Peyer's patch (tissue), 4 donors: ENCODE results near the gene DERL3. TPM values are rescaled to one million over a fixed set of nuclear protein-coding genes. Genes with fewer than 3 reads are reported as not detected.

Source experiments
- DNase-seq, 3 donors: peaks; one replicate each; pipeline ENCODE4 v3.0.0-alpha.2; 2017 to 2019
- H3K27ac ChIP-seq, 4 donors: fragments of 200-600 bp; sonication (generic); one replicate each; pipeline ENCODE4 v1.5.1; 2016 to 2019
- H3K27me3 ChIP-seq, 2 donors: fragments of 200-600 bp; sonication (generic); one replicate each; pipeline ENCODE4 v1.5.1; 2019
- H3K36me3 ChIP-seq, 3 donors: fragments of 200-600 bp; sonication (generic); one replicate each; pipeline ENCODE4 v1.5.1; 2016 to 2019
- H3K4me1 ChIP-seq, 4 donors: fragments of 200-600 bp; sonication (generic); one replicate each; pipeline ENCODE4 v1.5.1; 2016 to 2019
- H3K4me3 ChIP-seq, 4 donors: fragments of 200-600 bp; sonication (generic); 1 replicate in 3 of 4; 2 replicates in 1 of 4; pipeline ENCODE4 v1.5.1; 2016 to 2019; ENCODE audit warnings: mild to moderate bottlenecking in 1 of 4
- H3K9me3 ChIP-seq, 4 donors: fragments of 200-600 bp; sonication (generic); one replicate each; pipeline ENCODE4 v1.5.1; 2016 to 2019; ENCODE audit warnings: mild to moderate bottlenecking in 1 of 4
- POLR2A ChIP-seq, 2 donors: fragments of 450-650 bp; IDR thresholded peaks; one replicate each; pipeline ENCODE4 v1.5.1; 2017; ENCODE audit warnings: antibody characterized with exemption in 2 of 2, mild to moderate bottlenecking in 2 of 2, moderate library complexity in 2 of 2
- total RNA-seq, 4 donors: library from RNA; depleted of rRNA; stranded (reverse); fragments of >200 nt; gene quantifications; one replicate each; pipeline ENCODE4 v1.1.0, GENCODE V29; 2016
- TF ChIP-seq, protein P1 (sequence below), 6 experiments: fragments of 450-650 bp in 4 of 6; fragments of 200-600 bp in 2 of 6; sonication (generic) in 1 of 6; IDR thresholded peaks; one replicate each; pipeline ENCODE4 v1.5.1; 2017 to 2019; ENCODE audit warnings: antibody characterized with exemption in 6 of 6, mild to moderate bottlenecking in 3 of 6, moderate library complexity in 1 of 6

DERL3 gene
- total RNA-seq, 4 donors from 2014 or later = 1.1 to 17.3 (median 3.4) TPM

DNA sequence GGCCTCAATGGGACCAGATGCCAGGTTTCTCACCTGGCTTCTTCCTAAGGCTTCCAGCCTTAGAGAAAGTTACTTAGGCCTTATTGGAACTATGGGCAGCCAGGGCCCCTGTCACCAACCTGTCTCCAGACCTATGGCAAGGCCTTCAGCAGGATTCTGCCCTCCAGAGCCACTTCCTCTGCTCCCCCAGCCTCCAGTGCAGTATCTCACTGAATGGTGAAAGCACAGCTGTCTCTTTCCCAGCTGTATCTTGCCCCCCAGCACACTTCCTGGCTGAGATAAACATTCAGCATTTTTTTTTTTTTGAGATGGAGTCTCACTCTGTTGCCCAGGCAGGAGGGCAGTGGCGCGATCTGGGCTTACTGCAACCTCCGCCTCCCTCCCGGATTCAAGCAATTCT lies 20.4 kb upstream of the DERL3 start:
- no peaks in the 10 kb centered on the region for H3K27me3 ChIP-seq
- no peak overlapping the region for H3K4me3 ChIP-seq
- DNase-seq = no peak
- peaks cover 0 to 8% (median 2%) of the 10 kb centered on the region in 4 donors for H3K4me1 ChIP-seq
- no peak overlapping the region for H3K27ac ChIP-seq
- TF ChIP-seq, protein P1, sequence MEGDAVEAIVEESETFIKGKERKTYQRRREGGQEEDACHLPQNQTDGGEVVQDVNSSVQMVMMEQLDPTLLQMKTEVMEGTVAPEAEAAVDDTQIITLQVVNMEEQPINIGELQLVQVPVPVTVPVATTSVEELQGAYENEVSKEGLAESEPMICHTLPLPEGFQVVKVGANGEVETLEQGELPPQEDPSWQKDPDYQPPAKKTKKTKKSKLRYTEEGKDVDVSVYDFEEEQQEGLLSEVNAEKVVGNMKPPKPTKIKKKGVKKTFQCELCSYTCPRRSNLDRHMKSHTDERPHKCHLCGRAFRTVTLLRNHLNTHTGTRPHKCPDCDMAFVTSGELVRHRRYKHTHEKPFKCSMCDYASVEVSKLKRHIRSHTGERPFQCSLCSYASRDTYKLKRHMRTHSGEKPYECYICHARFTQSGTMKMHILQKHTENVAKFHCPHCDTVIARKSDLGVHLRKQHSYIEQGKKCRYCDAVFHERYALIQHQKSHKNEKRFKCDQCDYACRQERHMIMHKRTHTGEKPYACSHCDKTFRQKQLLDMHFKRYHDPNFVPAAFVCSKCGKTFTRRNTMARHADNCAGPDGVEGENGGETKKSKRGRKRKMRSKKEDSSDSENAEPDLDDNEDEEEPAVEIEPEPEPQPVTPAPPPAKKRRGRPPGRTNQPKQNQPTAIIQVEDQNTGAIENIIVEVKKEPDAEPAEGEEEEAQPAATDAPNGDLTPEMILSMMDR (IDR thresholded peaks at IDR 0.05) = no peak
- no peak for TF ChIP-seq POLR2A (IDR thresholded peaks at IDR 0.05)
- no peaks in the 10 kb centered on the region for H3K9me3 ChIP-seq
- no peaks in the 10 kb centered on the region for H3K36me3 ChIP-seq

GRCh38 chr22:23858484-23858815 lies 19.6 kb upstream of the DERL3 start:
- DNase-seq = no peak
- Histone ChIP-seq H3K4me3 (peak overlapping the region; percentile 40 to 75 (median 68)), H3K27ac (peak overlapping the region; percentile 88 to 98 (median 92)), H3K4me1 (peaks cover 0 to 8% (median 2%) of the 10 kb centered on the region in 4 donors), H3K36me3 (no peaks in the 10 kb centered on the region), H3K9me3 (no peaks in the 10 kb centered on the region), H3K27me3 (no peaks in the 10 kb centered on the region)
- TF ChIP-seq, protein P1 (IDR thresholded peaks at IDR 0.05) = no peak
- TF ChIP-seq POLR2A (IDR thresholded peaks at IDR 0.05) = no peak

DNA sequence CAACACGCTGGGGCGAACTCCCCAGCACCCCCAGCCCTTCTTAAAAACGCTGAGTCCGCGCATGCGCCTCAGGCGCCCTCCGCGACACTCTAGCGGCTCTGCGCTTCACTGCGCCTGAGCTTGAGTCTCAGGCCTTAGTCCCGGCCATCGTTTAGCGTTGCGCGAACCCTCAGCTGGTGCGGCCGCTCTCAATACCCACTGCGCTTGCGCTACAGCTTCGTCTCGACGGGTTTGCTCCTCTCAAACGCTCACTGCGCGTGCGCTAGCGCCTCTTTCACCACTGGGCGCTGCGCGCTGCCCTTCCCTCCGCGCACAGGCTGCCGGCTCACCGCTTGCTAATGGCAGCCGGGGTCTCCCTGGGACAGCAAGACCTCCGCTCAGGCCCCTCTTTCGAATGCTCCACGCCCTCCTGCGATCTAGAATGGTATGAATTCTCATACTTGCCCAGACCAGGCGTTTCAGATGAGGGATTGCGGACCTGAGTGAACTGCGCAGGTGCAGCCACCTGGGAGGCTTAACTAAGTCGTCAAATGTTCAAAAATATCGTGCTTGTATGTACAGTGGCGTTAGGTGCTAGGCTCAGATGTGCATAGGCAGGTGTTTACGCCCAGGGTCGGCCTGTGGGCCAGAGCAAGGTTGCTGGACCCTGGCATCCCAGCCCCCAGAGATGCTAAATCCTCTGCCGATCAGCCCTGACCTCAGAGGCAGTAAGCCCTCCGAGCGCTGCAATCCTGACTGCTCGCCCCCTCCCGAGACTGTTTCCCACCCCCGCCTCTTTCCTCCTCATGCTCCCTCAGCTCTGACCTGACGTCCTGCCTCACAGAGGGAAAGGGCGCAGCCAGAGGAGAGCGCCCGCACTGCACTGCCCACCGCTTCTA lies 19.0 kb upstream of the DERL3 start, which contains the start of gene SLC2A11:
TSS of gene SLC2A11 (plus strand) at position 270 of the 878 bp plus-strand sequence. CDS start at position 395, 125 bp downstream.
- Histone ChIP-seq H3K4me1 (peaks cover 0 to 8% (median 2%) of the 10 kb centered on the region in 4 donors), H3K9me3 (no peaks in the 10 kb centered on the region), H3K4me3 (peak within 1 kb of the TSS; percentile 40 to 75 (median 68)), H3K27me3 (no peaks in the 10 kb centered on the region), H3K27ac (peak within 1 kb of the TSS; percentile 88 to 98 (median 92)), H3K36me3 (no peaks in the 10 kb centered on the region)
- DNase-seq = peak; percentile 95 to 99 (median 95)
- TF ChIP-seq, protein P1 (IDR thresholded peaks at IDR 0.05) = peak in 5 of 6 experiments; percentile 23 to 60 (median 47)
- TF ChIP-seq POLR2A (IDR thresholded peaks at IDR 0.05) = peak; percentile 75 to 76

DNA sequence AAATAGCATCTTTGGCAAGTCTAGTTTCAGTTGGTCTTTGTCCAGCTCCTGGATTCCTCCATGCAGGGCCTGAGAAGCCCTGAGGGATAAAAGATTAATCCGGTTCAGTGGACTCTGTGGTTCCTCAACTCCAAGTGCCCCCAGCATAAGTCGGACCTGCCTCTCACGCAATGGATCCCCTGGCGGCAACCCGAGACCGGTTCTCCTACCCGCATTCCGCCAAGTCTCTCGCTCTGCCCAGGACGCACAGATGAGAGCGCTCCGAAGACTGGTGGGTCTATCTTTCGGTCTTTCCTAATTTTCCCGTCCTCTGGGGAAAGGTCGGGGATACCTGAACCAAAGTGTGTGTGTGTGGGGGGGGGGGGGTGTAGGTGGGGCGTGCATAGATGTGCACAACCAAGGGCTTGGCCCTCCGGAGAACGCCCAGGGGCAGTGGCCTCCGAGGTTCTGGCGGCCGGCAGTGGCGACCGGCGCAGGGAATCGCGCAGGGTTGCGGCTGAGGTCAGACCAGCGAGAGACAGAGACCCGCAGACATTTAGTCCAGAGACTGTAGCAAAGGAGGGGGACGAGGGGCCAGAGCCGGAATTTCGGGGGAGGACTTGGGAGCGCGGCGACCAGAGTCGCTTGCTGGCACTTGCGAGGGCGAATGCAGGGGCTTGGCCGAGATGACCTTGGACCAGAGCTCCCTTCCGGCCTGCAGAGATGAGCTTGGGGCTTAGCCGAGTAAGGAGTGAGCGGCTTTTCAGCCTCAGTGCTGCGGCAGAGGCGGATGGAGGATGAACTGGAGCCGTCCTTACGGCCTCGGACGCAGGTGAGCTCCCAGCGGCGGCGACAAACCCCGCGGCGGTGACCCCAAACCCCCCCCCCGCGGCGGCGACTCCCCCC lies 18.2 kb upstream of the DERL3 start:
- H3K9me3 ChIP-seq = no peaks in the 10 kb centered on the region
- H3K4me1 ChIP-seq = peaks cover 0 to 8% (median 2%) of the 10 kb centered on the region in 4 donors
- peak overlapping the region; percentile 40 to 75 (median 68) for H3K4me3 ChIP-seq
- H3K36me3 ChIP-seq = no peaks in the 10 kb centered on the region
- no peaks in the 10 kb centered on the region for H3K27me3 ChIP-seq
- TF ChIP-seq, protein P1 (IDR thresholded peaks at IDR 0.05) = peak in 2 of 6 experiments; percentile 3 to 11
- no peak for TF ChIP-seq POLR2A (IDR thresholded peaks at IDR 0.05)
- peak overlapping the region; percentile 88 to 98 (median 92) for H3K27ac ChIP-seq
- peak; percentile 52 to 67 (median 66) for DNase-seq

GRCh38 chr22:23850136-23850611 lies 11.4 kb upstream of the DERL3 start:
- peak in 1 of 3 donors; percentile 41 for DNase-seq
- H3K4me3 ChIP-seq = no peak overlapping the region
- H3K36me3 ChIP-seq = no peaks in the 10 kb centered on the region

More at GRCh38 chr22:23850136-23850611, 11.4 kb upstream of the DERL3 start:
- Histone ChIP-seq H3K27me3 (no peaks in the 10 kb centered on the region), H3K9me3 (no peaks in the 10 kb centered on the region), H3K27ac (no peak overlapping the region), H3K4me1 (peaks cover 0 to 30% (median 23%) of the 10 kb centered on the region in 4 donors)
- no peak for TF ChIP-seq POLR2A (IDR thresholded peaks at IDR 0.05)
- TF ChIP-seq, protein P1 (IDR thresholded peaks at IDR 0.05) = no peak
